Neutrophil (primary cell): ENCODE data around the gene INPP5K.

Source experiments
- H3K27ac ChIP-seq: fragments of 200-600 bp; sonication (generic); 2 replicates; pipeline ENCODE4 v1.5.1; 2016; ENCODE audit warnings: mild to moderate bottlenecking, moderate library complexity
- H3K27me3 ChIP-seq: fragments of 200-600 bp; sonication (generic); 2 replicates; pipeline ENCODE4 v1.6.0; 2016; ENCODE audit warnings: mild to moderate bottlenecking
- H3K36me3 ChIP-seq: fragments of 200-600 bp; sonication (generic); 2 replicates; pipeline ENCODE4 v1.5.1; 2017
- H3K4me1 ChIP-seq, 2 experiments: fragments of 200-600 bp in 1 of 2; sonication (generic) in 1 of 2; 1 replicate in 1 of 2; 2 replicates in 1 of 2; pipeline versions ENCODE4 v1.5.1 to v1.6.1; 2013 to 2016; ENCODE audit warnings: low read depth in 1 of 2, low read length in 1 of 2, mild to moderate bottlenecking in 1 of 2, moderate library complexity in 1 of 2; ENCODE audit not compliant: control insufficient read depth in 1 of 2, insufficient read depth in 1 of 2
- H3K4me3 ChIP-seq, 2 experiments: fragments of 200-600 bp in 1 of 2; sonication (generic) in 1 of 2; 1 replicate in 1 of 2; 2 replicates in 1 of 2; pipeline ENCODE4 v1.5.1; 2013 to 2016; ENCODE audit warnings: low read depth in 1 of 2, low read length in 1 of 2, mild to moderate bottlenecking in 1 of 2, moderate library complexity in 1 of 2
- H3K9me3 ChIP-seq: fragments of 200-600 bp; sonication (generic); 2 replicates; pipeline ENCODE4 v1.5.1; 2016
- CTCF ChIP-seq: fragments of 200-600 bp; sonication (generic); IDR thresholded peaks from 2 replicates; pipeline ENCODE4 v1.5.1; 2016; ENCODE audit warnings: antibody characterized with exemption

The INPP5K gene

GRCh38 chr17:1493291-1493980 lies 23.0 kb downstream of the INPP5K start:
- Histone ChIP-seq H3K4me3 (no peak overlapping the region), H3K4me1 (peaks cover 27 to 31% of the 10 kb centered on the region in 2 experiments), H3K27ac (no peak overlapping the region), H3K36me3 (peaks cover 48% of the 10 kb centered on the region), H3K27me3 (peaks cover 54% of the 10 kb centered on the region), H3K9me3 (no peaks in the 10 kb centered on the region)
- TF ChIP-seq CTCF: no peak

GRCh38 chr17:1492249-1493206 lies 23.9 kb downstream of the INPP5K start, which contains the start of gene MYO1C:
Gene MYO1C, minus strand, starts transcription at chr17:1492686. Its CDS starts 199 bp downstream, at chr17:1492487.
- Histone ChIP-seq H3K4me3 (peak within 1 kb of the TSS; percentile 59 to 70), H3K9me3 (no peaks in the 10 kb centered on the region), H3K4me1 (peaks cover 33 to 40% of the 10 kb centered on the region in 2 experiments), H3K27me3 (peaks cover 63% of the 10 kb centered on the region), H3K27ac (no peak within 1 kb of the TSS), H3K36me3 (peaks cover 39% of the 10 kb centered on the region)
- no peak for TF ChIP-seq CTCF

GRCh38 chr17:1491443-1492248 lies 24.8 kb downstream of the INPP5K start:
- H3K27ac ChIP-seq: peak overlapping the region; percentile 53
- peaks cover 72% of the 10 kb centered on the region for H3K27me3 ChIP-seq
- H3K4me1 ChIP-seq: peaks cover 38 to 49% of the 10 kb centered on the region in 2 experiments
- H3K36me3 ChIP-seq: peaks cover 30% of the 10 kb centered on the region
- TF ChIP-seq CTCF: no peak
- no peaks in the 10 kb centered on the region for H3K9me3 ChIP-seq
- peak overlapping the region; percentile 74 to 83 for H3K4me3 ChIP-seq

GRCh38 chr17:1490643-1491442 lies 25.6 kb downstream of the INPP5K start:
- TF ChIP-seq CTCF: peak; percentile 9
- peak overlapping the region; percentile 53 for H3K27ac ChIP-seq
- H3K4me1 ChIP-seq: peaks cover 43 to 57% of the 10 kb centered on the region in 2 experiments
- H3K27me3 ChIP-seq: peaks cover 80% of the 10 kb centered on the region
- peak overlapping the region; percentile 74 to 83 for H3K4me3 ChIP-seq
- peaks cover 22% of the 10 kb centered on the region for H3K36me3 ChIP-seq
- H3K9me3 ChIP-seq: no peaks in the 10 kb centered on the region
